Body of pancreas (tissue), 4 donors: ENCODE data around the gene TNFAIP8.

Experiments used
- CTCF ChIP-seq, 7 experiments: fragments of 450-650 bp in 4 of 7; fragments of 200-600 bp in 3 of 7; sonication (generic) in 3 of 7; IDR thresholded peaks; one replicate each; pipeline ENCODE4 v1.5.1; 2016 to 2019; ENCODE audit warnings: antibody characterized with exemption in 7 of 7
- POLR2A ChIP-seq, 3 donors: fragments of 450-650 bp; IDR thresholded peaks; one replicate each; pipeline ENCODE4 v1.6.1; 2016; ENCODE audit warnings: antibody characterized with exemption in 3 of 3, mild to moderate bottlenecking in 2 of 3

GRCh38 chr5:119385536-119386128 lies 29.8 kb downstream of the TNFAIP8 start:
- no peak for TF ChIP-seq POLR2A (IDR thresholded peaks at IDR 0.05)
- no peak for TF ChIP-seq CTCF (IDR thresholded peaks at IDR 0.05)
